Ascending aorta (tissue), 2 donors: ENCODE measurements around the gene PRKCQ. TPM values are rescaled to one million over a fixed set of nuclear protein-coding genes. Genes with fewer than 3 reads are reported as not detected.
"Not testable (repeated sequence)": the region's sequence is repeated elsewhere in the genome, so short reads cannot be mapped to it uniquely, and the experiment has no call there.

Source experiments
- DNase-seq, 2 donors: peaks; one replicate each; pipeline ENCODE4 v3.0.0-alpha.2; 2019; ENCODE audit warnings: low spot score in 2 of 2
- H3K27ac ChIP-seq, 2 donors: fragments of 200-600 bp; sonication (generic); one replicate each; pipeline ENCODE4 v1.5.1; 2016 to 2017; ENCODE audit warnings: mild to moderate bottlenecking in 1 of 2
- H3K27me3 ChIP-seq: fragments of 200-600 bp; sonication (generic); one replicate; pipeline ENCODE4 v1.5.1; 2017
- H3K36me3 ChIP-seq, 2 donors: fragments of 200-600 bp; sonication (generic); one replicate each; pipeline ENCODE4 v1.5.1; 2016
- H3K4me1 ChIP-seq, 2 donors: fragments of 200-600 bp; sonication (generic); one replicate each; pipeline ENCODE4 v1.5.1; 2016 to 2017; ENCODE audit warnings: mild to moderate bottlenecking in 1 of 2
- H3K4me3 ChIP-seq, 2 donors: fragments of 200-600 bp; sonication (generic); one replicate each; pipeline ENCODE4 v1.5.1; 2016 to 2017; ENCODE audit warnings: mild to moderate bottlenecking in 1 of 2
- H3K9me3 ChIP-seq, 2 donors: fragments of 200-600 bp; sonication (generic); one replicate each; pipeline ENCODE4 v1.5.1; 2016
- intact Hi-C: fragments of 100-400 bp; cut with DNase I; formaldehyde crosslinking; loops from one replicate; pipeline ENCODE4 v1.15.1; 2023
- total RNA-seq: library from RNA; depleted of rRNA; stranded (reverse); fragments of >200 nt; gene quantifications from one replicate; pipeline ENCODE4 v1.1.0, GENCODE V29; 2016
- TF ChIP-seq, protein P1 (sequence below), 3 experiments: fragments of 200-600 bp in 2 of 3; fragments of 450-650 bp in 1 of 3; sonication (generic) in 2 of 3; IDR thresholded peaks; one replicate each; pipeline ENCODE4 v1.5.1; 2016 to 2019; ENCODE audit warnings: antibody characterized with exemption in 3 of 3, mild to moderate bottlenecking in 1 of 3, moderate library complexity in 1 of 3

The PRKCQ gene
- total RNA-seq, 1 donor from 2014 or later, result not detected

- no peak for DNase-seq
- H3K36me3 ChIP-seq, result no peaks in the 10 kb centered on the region
- H3K4me1 ChIP-seq, result peaks cover 8 to 25% of the 10 kb centered on the region in 2 donors
- no peak overlapping the region for H3K27ac ChIP-seq
- H3K9me3 ChIP-seq, result no peaks in the 10 kb centered on the region
- intact Hi-C loops, result no loop called here
- TF ChIP-seq, protein P1, sequence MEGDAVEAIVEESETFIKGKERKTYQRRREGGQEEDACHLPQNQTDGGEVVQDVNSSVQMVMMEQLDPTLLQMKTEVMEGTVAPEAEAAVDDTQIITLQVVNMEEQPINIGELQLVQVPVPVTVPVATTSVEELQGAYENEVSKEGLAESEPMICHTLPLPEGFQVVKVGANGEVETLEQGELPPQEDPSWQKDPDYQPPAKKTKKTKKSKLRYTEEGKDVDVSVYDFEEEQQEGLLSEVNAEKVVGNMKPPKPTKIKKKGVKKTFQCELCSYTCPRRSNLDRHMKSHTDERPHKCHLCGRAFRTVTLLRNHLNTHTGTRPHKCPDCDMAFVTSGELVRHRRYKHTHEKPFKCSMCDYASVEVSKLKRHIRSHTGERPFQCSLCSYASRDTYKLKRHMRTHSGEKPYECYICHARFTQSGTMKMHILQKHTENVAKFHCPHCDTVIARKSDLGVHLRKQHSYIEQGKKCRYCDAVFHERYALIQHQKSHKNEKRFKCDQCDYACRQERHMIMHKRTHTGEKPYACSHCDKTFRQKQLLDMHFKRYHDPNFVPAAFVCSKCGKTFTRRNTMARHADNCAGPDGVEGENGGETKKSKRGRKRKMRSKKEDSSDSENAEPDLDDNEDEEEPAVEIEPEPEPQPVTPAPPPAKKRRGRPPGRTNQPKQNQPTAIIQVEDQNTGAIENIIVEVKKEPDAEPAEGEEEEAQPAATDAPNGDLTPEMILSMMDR (IDR thresholded peaks at IDR 0.05), result no peak
- no peaks in the 10 kb centered on the region for H3K27me3 ChIP-seq
- H3K4me3 ChIP-seq, result no peak overlapping the region
Observed at GRCh38 chr10:6385665-6386064, 194.4 kb downstream of the PRKCQ start.

- Histone ChIP-seq H3K4me3 (no peak overlapping the region), H3K36me3 (no peaks in the 10 kb centered on the region), H3K9me3 (no peaks in the 10 kb centered on the region), H3K4me1 (peaks cover 8 to 25% of the 10 kb centered on the region in 2 donors), H3K27ac (no peak overlapping the region), H3K27me3 (no peaks in the 10 kb centered on the region)
- intact Hi-C loops, result no loop called here
- DNase-seq, result no peak
- TF ChIP-seq, protein P1 (IDR thresholded peaks at IDR 0.05), result no peak
Observed at GRCh38 chr10:6384847-6385246, 195.2 kb downstream of the PRKCQ start.

- H3K27ac ChIP-seq, result peak overlapping the region; percentile 77 to 82
- H3K9me3 ChIP-seq, result no peaks in the 10 kb centered on the region
- TF ChIP-seq, protein P1 (IDR thresholded peaks at IDR 0.05), result no peak
- no peaks in the 10 kb centered on the region for H3K36me3 ChIP-seq
- peaks cover 8 to 25% of the 10 kb centered on the region in 2 donors for H3K4me1 ChIP-seq
- no peak overlapping the region for H3K4me3 ChIP-seq
- no peaks in the 10 kb centered on the region for H3K27me3 ChIP-seq
- intact Hi-C loops, result no loop called here
- DNase-seq, result no peak
Observed at GRCh38 chr10:6384031-6384430, 196.0 kb downstream of the PRKCQ start.

DNA sequence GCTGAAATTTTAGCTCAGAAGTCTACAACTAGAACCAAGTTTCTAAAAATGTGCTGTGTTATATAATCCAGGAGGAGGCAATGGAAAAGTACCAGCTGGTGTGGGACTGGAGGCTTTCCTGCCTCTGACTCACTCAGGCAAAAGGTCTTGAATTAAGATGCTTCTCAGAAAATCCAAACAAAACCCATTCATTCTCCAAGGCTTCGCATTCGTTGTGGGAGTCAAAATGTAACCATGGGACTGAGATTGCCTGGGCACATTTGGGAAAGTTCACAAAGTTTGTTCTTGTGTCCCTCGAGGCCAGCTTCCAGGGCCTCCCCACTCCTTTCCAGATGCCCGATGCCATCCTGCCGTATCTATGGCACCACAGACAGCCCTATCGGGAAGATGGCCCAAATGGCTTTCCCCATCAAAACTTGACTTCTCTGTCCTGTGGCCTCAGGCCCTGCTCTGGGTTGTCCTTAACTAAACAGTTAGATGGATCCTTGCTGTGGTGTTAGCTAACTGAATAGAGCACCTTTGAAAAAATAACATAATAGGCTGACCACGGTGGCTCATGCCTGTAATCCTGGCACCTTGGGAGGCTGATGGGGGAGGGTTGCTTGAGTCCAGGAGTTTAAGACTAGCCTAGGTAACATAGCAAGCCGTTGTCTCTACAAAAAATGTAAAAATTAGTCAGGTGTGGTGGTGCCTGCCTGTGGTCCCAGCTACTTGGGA is 196.8 kb downstream of the PRKCQ start:
- Histone ChIP-seq H3K9me3 (no peaks in the 10 kb centered on the region), H3K27ac (peak overlapping the region; percentile 77 to 82), H3K27me3 (no peaks in the 10 kb centered on the region), H3K36me3 (no peaks in the 10 kb centered on the region), H3K4me1 (peaks cover 8 to 25% of the 10 kb centered on the region in 2 donors), H3K4me3 (no peak overlapping the region)
- TF ChIP-seq, protein P1 (IDR thresholded peaks at IDR 0.05), result no peak
- no peak for DNase-seq
- intact Hi-C loops, result no loop called here

- Histone ChIP-seq H3K4me1 (peaks cover 8 to 25% of the 10 kb centered on the region in 2 donors), H3K36me3 (no peaks in the 10 kb centered on the region), H3K4me3 (peak overlapping the region in 1 of 2 donors; percentile 17), H3K27ac (peak overlapping the region; percentile 77 to 82), H3K27me3 (no peaks in the 10 kb centered on the region), H3K9me3 (no peaks in the 10 kb centered on the region)
- no peak for DNase-seq
- intact Hi-C loops, result no loop called here
- TF ChIP-seq, protein P1 (IDR thresholded peaks at IDR 0.05), result no peak
Observed at GRCh38 chr10:6382081-6382480, 198.0 kb downstream of the PRKCQ start.

- DNase-seq, H3K4me3 ChIP-seq, H3K27me3 ChIP-seq, H3K27ac ChIP-seq, H3K9me3 ChIP-seq, H3K36me3 ChIP-seq, intact Hi-C loops: not testable (repeated sequence)
- H3K4me1 ChIP-seq, result peaks cover 8 to 25% of the 10 kb centered on the region in 2 donors
Observed at GRCh38 chr10:6380478-6380877, 199.6 kb downstream of the PRKCQ start.
